Caco-2 (cell line): ENCODE measurements around the gene ARRDC1. TPM values are rescaled to one million over a fixed set of nuclear protein-coding genes. Genes with fewer than 3 reads are reported as not detected.

ENCODE experiments used
- BruUV-seq: library from RNA; stranded (reverse); fragments of 400-500 nt; replicated peaks from 2 replicates; lab custom pipeline; 2021; lab: Mats Ljungman, UMichigan
- CTCF ChIA-PET: fragments of 300-600 bp; sonication (Branson Sonifier 250); formaldehyde crosslinking; loops from one replicate; lab custom pipeline; 2022; ENCODE audit warnings: antibody characterized with exemption; lab: Charles Lee
- POLR2A ChIA-PET: fragments of 300-600 bp; sonication (Branson Sonifier 250); formaldehyde crosslinking; loops from one replicate; lab custom pipeline; 2022; ENCODE audit warnings: antibody characterized with exemption; lab: Charles Lee
- DNase-seq, 2 experiments: peaks; one replicate each; pipeline versions ENCODE4 v3.0.0 to v3.0.0-alpha.2; 2020 to 2022
- H3K27me3 ChIP-seq: replicated peaks from 2 replicates; pipeline ENCODE4 v1.6.0; 2011; ENCODE audit warnings: low read length; ENCODE audit not compliant: control insufficient read depth, insufficient read depth
- H3K36me3 ChIP-seq: 2 replicates; pipeline ENCODE4 v1.5.1; 2011; ENCODE audit warnings: low read length; ENCODE audit not compliant: control insufficient read depth, insufficient read depth
- H3K4me1 ChIP-seq: fragments of 250-450 bp; sonication (Bioruptor Pico); 2 replicates; pipeline ENCODE4 v1.5.1; 2020; ENCODE audit warnings: mild to moderate bottlenecking
- H3K4me3 ChIP-seq: 2 replicates; pipeline ENCODE4 v1.5.1; 2011; ENCODE audit warnings: low read depth, mild to moderate bottlenecking, control low read depth, low read length
- H3K9me3 ChIP-seq: fragments of 250-450 bp; sonication (Bioruptor Pico); 2 replicates; pipeline ENCODE4 v1.5.1; 2020; ENCODE audit warnings: mild to moderate bottlenecking, moderate library complexity
- H3K27ac Mint-ChIP-seq: one replicate; pipeline ENCODE4 v1.8.0; 2022; ENCODE audit warnings: mixed read lengths; ENCODE audit not compliant: unreplicated experiment
- H3K27me3 Mint-ChIP-seq: one replicate; pipeline ENCODE4 v1.8.0; 2022; ENCODE audit warnings: mixed read lengths; ENCODE audit not compliant: insufficient read depth, unreplicated experiment
- H3K36me3 Mint-ChIP-seq: one replicate; pipeline ENCODE4 v1.8.0; 2022; ENCODE audit warnings: mild to moderate bottlenecking, mixed read lengths; ENCODE audit not compliant: insufficient read depth, unreplicated experiment
- H3K4me1 Mint-ChIP-seq: one replicate; pipeline ENCODE4 v1.8.0; 2022; ENCODE audit warnings: low read depth, mixed read lengths; ENCODE audit not compliant: unreplicated experiment
- H3K4me3 Mint-ChIP-seq: one replicate; pipeline ENCODE4 v1.8.0; 2022; ENCODE audit warnings: mild to moderate bottlenecking, moderate library complexity, mixed read lengths; ENCODE audit not compliant: unreplicated experiment
- H3K9me3 Mint-ChIP-seq: one replicate; pipeline ENCODE4 v1.8.0; 2022; ENCODE audit warnings: mixed read lengths; ENCODE audit not compliant: unreplicated experiment
- CTCF ChIP-seq, 2 experiments: fragments of 200-600 bp in 1 of 2; IDR thresholded peaks; 1 replicate in 1 of 2; 2 replicates in 1 of 2; pipeline versions ENCODE4 v1.5.1 to v1.8.0; 2011 to 2022; ENCODE audit warnings: antibody characterized with exemption in 1 of 2, control low read depth in 1 of 2, inconsistent platforms in 1 of 2, low read depth in 1 of 2, low read length in 1 of 2, mild to moderate bottlenecking in 1 of 2, moderate library complexity in 1 of 2; ENCODE audit not compliant: insufficient read depth in 1 of 2, severe bottlenecking in 1 of 2, unreplicated experiment in 1 of 2
- intact Hi-C: fragments of 100-400 bp; cut with micrococcal nuclease; formaldehyde crosslinking; loops from one replicate; pipeline ENCODE4 v1.10.0; 2022; ENCODE audit not compliant: unreplicated experiment
- total RNA-seq: library from RNA; stranded (reverse); gene quantifications from 2 replicates; pipeline ENCODE4 v1.2.3, GENCODE V29; 2022

Gene ARRDC1
- total RNA-seq, 1 experiment from 2014 or later = 66.6 TPM

GRCh38 chr9:137630126-137630525, 24.6 kb downstream of the ARRDC1 start:
- Mint-ChIP-seq H3K4me3 (no peak overlapping the region), H3K4me1 (no peaks in the 10 kb centered on the region), H3K9me3 (no peaks in the 10 kb centered on the region), H3K36me3 (peaks cover 26% of the 10 kb centered on the region), H3K27ac (no peak overlapping the region), H3K27me3 (no peaks in the 10 kb centered on the region)
- CTCF ChIA-PET = no interaction called here
- H3K4me3 ChIP-seq = no peak overlapping the region
- no peak for DNase-seq
- TF ChIP-seq CTCF (IDR thresholded peaks at IDR 0.05; ENCODE audit: insufficient read depth in 1 of 2, low read depth in 1 of 2, low read length in 1 of 2, severe bottlenecking in 1 of 2, unreplicated experiment in 1 of 2) = no peak
- intact Hi-C loops = no loop called here
- H3K27me3 ChIP-seq = no peaks in the 10 kb centered on the region
- H3K9me3 ChIP-seq = no peaks in the 10 kb centered on the region
- no TSS peak for BruUV-seq
- POLR2A ChIA-PET = no interaction called here
- no peaks in the 10 kb centered on the region for H3K4me1 ChIP-seq
- H3K36me3 ChIP-seq = no peaks in the 10 kb centered on the region

- H3K27me3 Mint-ChIP-seq = no peaks in the 10 kb centered on the region
- intact Hi-C loops = no loop called here
- H3K4me3 Mint-ChIP-seq = no peak overlapping the region
- DNase-seq = no peak
- H3K36me3 Mint-ChIP-seq = peaks cover 20% of the 10 kb centered on the region
- POLR2A ChIA-PET = no interaction called here
- H3K4me3 ChIP-seq = no peak overlapping the region
- H3K27ac Mint-ChIP-seq = no peak overlapping the region
- CTCF ChIA-PET = no interaction called here
- H3K36me3 ChIP-seq = no peaks in the 10 kb centered on the region
- no peaks in the 10 kb centered on the region for H3K27me3 ChIP-seq
- no peak for TF ChIP-seq CTCF (IDR thresholded peaks at IDR 0.05; ENCODE audit: insufficient read depth in 1 of 2, low read depth in 1 of 2, low read length in 1 of 2, severe bottlenecking in 1 of 2, unreplicated experiment in 1 of 2)
- BruUV-seq = no TSS peak
- no peaks in the 10 kb centered on the region for H3K9me3 ChIP-seq
- no peaks in the 10 kb centered on the region for H3K9me3 Mint-ChIP-seq
- no peaks in the 10 kb centered on the region for H3K4me1 Mint-ChIP-seq
- H3K4me1 ChIP-seq = no peaks in the 10 kb centered on the region
These were observed 25.2 kb downstream of the ARRDC1 start for GRCh38 chr9:137630679-137631078.

- Mint-ChIP-seq H3K27ac (no peak overlapping the region), H3K36me3 (peaks cover 15% of the 10 kb centered on the region), H3K4me1 (no peaks in the 10 kb centered on the region), H3K27me3 (no peaks in the 10 kb centered on the region), H3K9me3 (no peaks in the 10 kb centered on the region), H3K4me3 (no peak overlapping the region)
- H3K9me3 ChIP-seq = no peaks in the 10 kb centered on the region
- BruUV-seq = no TSS peak
- no peak overlapping the region for H3K4me3 ChIP-seq
- ChIA-PET CTCF (no interaction called here), POLR2A (no interaction called here)
- no peaks in the 10 kb centered on the region for H3K4me1 ChIP-seq
- H3K36me3 ChIP-seq = no peaks in the 10 kb centered on the region
- H3K27me3 ChIP-seq = no peaks in the 10 kb centered on the region
- no peak for DNase-seq
- intact Hi-C loops = no loop called here
- no peak for TF ChIP-seq CTCF (IDR thresholded peaks at IDR 0.05; ENCODE audit: insufficient read depth in 1 of 2, low read depth in 1 of 2, low read length in 1 of 2, severe bottlenecking in 1 of 2, unreplicated experiment in 1 of 2)
These were observed 26.1 kb downstream of the ARRDC1 start for GRCh38 chr9:137631345-137632229.
